ENCODE results near the gene SAMSN1. TPM values are rescaled to one million over a fixed set of nuclear protein-coding genes. Genes with fewer than 3 reads are reported as not detected.

SAMSN1 gene
- total and polyA plus RNA-seq, 2 of the 8 experiments (the other 6 are each of a cell fraction or from before 2014, with no cell fraction given), result 0.50 to 3.0 TPM

DNA sequence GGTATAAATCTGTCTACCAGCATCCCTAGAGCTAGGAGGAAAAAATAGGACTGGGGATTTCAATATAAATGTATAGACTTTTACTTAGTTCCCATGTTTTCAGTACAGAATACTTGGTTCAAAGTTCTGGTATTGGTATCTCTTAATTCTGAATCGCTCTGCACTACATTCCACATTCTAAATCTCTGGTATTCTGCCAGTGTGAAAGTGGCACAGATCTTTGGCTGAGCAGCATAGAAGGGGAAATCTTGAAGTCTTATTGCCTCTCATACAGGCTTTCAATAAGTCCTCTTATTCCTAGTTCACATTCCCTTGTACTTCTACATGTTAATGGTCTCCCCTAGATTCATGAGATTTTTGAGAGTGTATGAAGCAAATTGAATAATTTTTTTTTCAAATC is 89.2 kb downstream of the SAMSN1 start:
- Histone ChIP-seq H3K9ac (replicated peaks in 1 of 4; ENCODE audit: extremely low read depth in 1 of 4, low read depth in 3 of 4, low read length in 3 of 4) (no peak overlapping the region), H3K23me2 (ENCODE audit: low read depth, low read length) (no peaks in the 10 kb centered on the region), H3K4me1 (replicated peaks in 1 of 4; ENCODE audit: control insufficient read depth in 3 of 4, insufficient read depth in 4 of 4, low read length in 3 of 4) (no peaks in the 10 kb centered on the region; a peak in 1 of 7 replicates), H4K5ac (ENCODE audit: insufficient read length, low read depth, low read length) (no peak overlapping the region), H2BK12ac (ENCODE audit: low read depth, low read length) (no peak overlapping the region), H2BK20ac (ENCODE audit: low read length) (no peak overlapping the region), H4K8ac (ENCODE audit: extremely low read depth, insufficient read depth, low read length) (no peak overlapping the region), H2BK5ac (ENCODE audit: low read depth, low read length) (no peak overlapping the region), H2BK15ac (ENCODE audit: low read length) (no peak overlapping the region), H3K36me3 (ENCODE audit: control insufficient read depth in 2 of 4, insufficient read depth in 4 of 4, low read length in 3 of 4) (no peaks in the 10 kb centered on the region), H3K23ac (ENCODE audit: insufficient read length) (no peak overlapping the region), H3K4me2 (ENCODE audit: insufficient read depth in 1 of 2, low read depth in 2 of 2, low read length in 2 of 2) (no peak overlapping the region), H2AFZ (ENCODE audit: low read length) (no peak overlapping the region), H2AK5ac (ENCODE audit: low read depth, low read length) (no peak overlapping the region), H3K18ac (ENCODE audit: extremely low read depth, low read length) (no peak overlapping the region), H4K20me1 (replicated peaks in 1 of 2; ENCODE audit: control insufficient read depth in 1 of 2, insufficient read depth in 2 of 2, low read length in 2 of 2) (no peaks in the 10 kb centered on the region), H3K14ac (ENCODE audit: insufficient read length) (no peak overlapping the region), H3K9me3 (ENCODE audit: insufficient read depth in 2 of 2, low read depth in 1 of 2, low read length in 1 of 2) (no peaks in the 10 kb centered on the region), H3K56ac (replicated peaks; ENCODE audit: insufficient read length, low read depth, low read length) (no peak overlapping the region), H3K79me2 (ENCODE audit: control insufficient read depth in 1 of 2, insufficient read depth in 2 of 2, low read length in 2 of 2) (no peaks in the 10 kb centered on the region), H3K79me1 (ENCODE audit: low read depth, low read length) (no peaks in the 10 kb centered on the region), H3K4me3 (ENCODE audit: extremely low read depth in 1 of 4, insufficient read depth in 2 of 4, low read depth in 3 of 4, low read length in 4 of 4) (no peak overlapping the region), H3K4ac (replicated peaks; ENCODE audit: insufficient read length, low read depth, low read length) (no peak overlapping the region), H3K27me3 (replicated peaks in 1 of 4; ENCODE audit: control insufficient read depth in 3 of 4, extremely low read depth in 1 of 4, insufficient read depth in 3 of 4, low read length in 3 of 4) (no peaks in the 10 kb centered on the region), H2BK120ac (replicated peaks; ENCODE audit: low read depth, low read length) (no peak overlapping the region), H4K91ac (replicated peaks; ENCODE audit: insufficient read length, low read length) (no peak overlapping the region), H3K27ac (ENCODE audit: low read depth, low read length) (no peak overlapping the region)
- no peak for FAIRE-seq
- CTCF ChIA-PET (ENCODE audit: partially characterized antibody), result no interaction called here
- POLR2A ChIA-PET (ENCODE audit: partially characterized antibody), result no interaction called here
- DNase-seq (ENCODE audit: low read depth in 1 of 2, low spot score in 2 of 2), result no peak
- WGBS, 2 experiments (ENCODE audit: extremely low coverage in 1 of 2, insufficient coverage in 1 of 2, insufficient read length in 1 of 2, insufficient replicate concordance in 2 of 2, low coverage in 1 of 2, low lambda C conversion rate in 2 of 2, missing lambda C conversion rate in 1 of 2), result 86% methylated on average over 1 of the region's 1 CpG; no CpG with 5 or more reads in 1 of the 2 experiments
- no peak for TF ChIP-seq YY1 (IDR thresholded peaks at IDR 0.05; ENCODE audit: low read depth, low read length)

Measured in H1 (cell line).